ENCODE data around the gene PTPRJ.

PTPRJ gene

GRCh38 chr11:48098024-48098423 lies 117.7 kb downstream of the PTPRJ start:
- no peak overlapping the region for H3K4me3 ChIP-seq (ENCODE audit: low read length)
- no peak for TF ChIP-seq ZNF274 (IDR thresholded peaks at IDR 0.05; ENCODE audit: low read depth, low read length)

DNA sequence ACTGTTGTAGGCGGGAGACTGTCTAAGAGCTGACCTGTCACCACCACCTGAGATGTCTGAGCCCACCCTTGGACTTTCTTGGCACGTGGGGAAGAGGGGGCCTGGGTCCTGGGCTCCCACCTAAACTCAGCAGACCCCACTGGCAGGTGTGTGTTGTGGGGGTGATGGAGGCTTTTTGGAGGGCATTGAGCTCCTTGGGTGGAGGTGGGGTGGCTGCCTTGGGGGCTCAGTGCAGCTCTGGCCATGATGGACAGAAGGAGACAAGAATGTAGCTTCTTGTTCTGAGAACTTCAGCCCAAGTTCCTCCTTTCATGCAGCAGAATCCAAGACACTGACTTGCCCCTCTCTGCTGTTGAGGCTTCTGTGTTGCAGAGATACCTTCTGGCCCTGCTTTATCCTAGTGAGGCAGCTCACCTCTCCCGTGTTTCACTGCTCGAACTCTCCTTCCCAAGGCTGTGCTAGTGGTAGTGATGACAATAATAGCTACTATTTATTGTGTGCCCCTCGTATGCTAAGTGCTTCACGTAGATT lies 119.6 kb downstream of the PTPRJ start:
- no peak for TF ChIP-seq ZNF274 (IDR thresholded peaks at IDR 0.05; ENCODE audit: low read depth, low read length)
- H3K4me3 ChIP-seq (ENCODE audit: low read length): no peak overlapping the region

GRCh38 chr11:48101044-48101733 lies 120.8 kb downstream of the PTPRJ start:
- TF ChIP-seq ZNF274 (IDR thresholded peaks at IDR 0.05; ENCODE audit: low read depth, low read length): no peak
- H3K4me3 ChIP-seq (ENCODE audit: low read length): no peak overlapping the region

DNA sequence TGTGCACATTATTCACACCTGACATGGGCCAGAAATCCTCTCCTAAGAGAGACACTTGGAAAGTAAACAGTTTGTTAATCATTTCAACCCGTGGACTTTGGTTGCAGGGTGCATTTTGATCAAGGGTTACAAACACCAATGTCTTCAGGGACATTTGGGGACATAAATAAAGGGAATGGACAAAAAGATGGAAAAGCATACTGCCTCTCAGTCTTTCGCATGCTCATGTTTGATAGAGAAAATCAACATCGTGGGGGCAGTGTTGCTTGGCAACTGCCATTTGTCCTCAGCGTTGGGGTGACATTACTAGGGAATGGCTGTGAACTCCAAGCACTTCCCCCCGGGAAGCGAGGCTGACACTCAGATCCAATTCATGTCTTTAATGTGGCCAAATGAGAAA lies 121.6 kb downstream of the PTPRJ start:
- H3K4me3 ChIP-seq (ENCODE audit: low read length): no peak overlapping the region
- TF ChIP-seq ZNF274 (IDR thresholded peaks at IDR 0.05; ENCODE audit: low read depth, low read length): no peak

DNA sequence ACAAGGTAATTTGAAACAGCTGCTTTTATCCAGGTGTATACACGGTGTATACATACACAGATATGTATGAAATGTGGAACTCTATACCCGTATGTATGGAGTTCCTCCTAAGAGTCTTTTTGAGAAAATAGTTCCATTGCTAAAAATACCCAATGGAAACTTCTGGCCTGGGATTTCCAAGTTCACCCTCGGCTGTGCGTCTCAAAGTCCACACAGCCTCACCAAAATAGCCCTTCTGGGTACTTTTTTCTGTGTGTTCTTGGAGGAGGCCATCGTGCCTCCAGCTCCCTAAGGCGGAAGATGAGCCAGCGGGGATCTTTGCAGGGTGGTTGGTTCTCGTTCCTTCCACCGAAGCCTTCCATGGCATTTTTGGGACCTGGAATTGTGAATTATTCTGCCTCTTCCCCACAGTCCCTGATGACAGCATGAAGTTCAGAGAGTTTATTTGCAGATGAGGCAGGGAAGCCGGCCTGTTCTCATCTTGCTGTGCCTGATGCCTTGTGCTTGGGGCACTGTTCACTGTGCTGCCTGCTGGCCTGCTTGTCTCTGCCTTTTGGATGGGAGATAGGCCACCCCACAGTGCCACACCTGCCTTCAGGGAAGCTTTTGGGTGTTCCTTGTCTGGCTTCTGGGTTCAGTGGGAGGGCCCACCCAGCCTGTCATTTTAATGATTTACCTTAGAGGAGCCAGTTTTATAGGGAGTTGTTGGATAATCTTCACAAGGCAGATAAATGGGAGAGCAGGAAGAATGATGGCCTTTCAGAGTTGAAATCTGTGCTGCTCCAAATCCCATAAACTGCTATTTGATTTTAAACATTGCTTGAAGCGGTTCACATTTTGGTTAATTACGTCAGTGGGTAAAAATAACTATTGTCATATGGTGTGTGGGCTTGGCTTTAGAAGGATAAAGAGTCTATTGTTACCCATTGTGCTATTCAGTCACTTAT lies 123.5 kb downstream of the PTPRJ start:
- no peak for TF ChIP-seq ZNF274 (IDR thresholded peaks at IDR 0.05; ENCODE audit: low read depth, low read length)
- H3K4me3 ChIP-seq (ENCODE audit: low read length): no peak overlapping the region

DNA sequence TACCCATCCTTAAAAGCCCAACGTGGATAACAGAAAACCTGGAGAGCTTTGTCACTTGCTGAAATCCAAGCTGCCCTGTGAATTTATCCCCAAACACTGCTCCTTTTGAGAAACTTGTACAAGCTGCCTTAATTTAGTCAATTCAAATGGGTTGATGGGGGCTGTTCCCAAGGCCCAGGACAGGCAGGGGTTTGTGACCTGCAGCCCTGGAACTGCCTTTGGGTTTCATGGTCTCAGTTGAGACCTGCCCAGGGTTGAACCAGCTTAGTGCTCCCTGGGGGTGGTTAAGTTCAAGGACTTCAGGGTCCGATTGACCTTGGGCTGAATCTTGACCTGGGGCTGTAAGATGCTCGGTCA lies 124.2 kb downstream of the PTPRJ start:
- TF ChIP-seq ZNF274 (IDR thresholded peaks at IDR 0.05; ENCODE audit: low read depth, low read length): no peak
- H3K4me3 ChIP-seq (ENCODE audit: low read length): no peak overlapping the region

- TF ChIP-seq ZNF274 (IDR thresholded peaks at IDR 0.05; ENCODE audit: low read depth, low read length): no peak
- no peak overlapping the region for H3K4me3 ChIP-seq (ENCODE audit: low read length)
Observed at GRCh38 chr11:48105096-48105990, 125.0 kb downstream of the PTPRJ start.

DNA sequence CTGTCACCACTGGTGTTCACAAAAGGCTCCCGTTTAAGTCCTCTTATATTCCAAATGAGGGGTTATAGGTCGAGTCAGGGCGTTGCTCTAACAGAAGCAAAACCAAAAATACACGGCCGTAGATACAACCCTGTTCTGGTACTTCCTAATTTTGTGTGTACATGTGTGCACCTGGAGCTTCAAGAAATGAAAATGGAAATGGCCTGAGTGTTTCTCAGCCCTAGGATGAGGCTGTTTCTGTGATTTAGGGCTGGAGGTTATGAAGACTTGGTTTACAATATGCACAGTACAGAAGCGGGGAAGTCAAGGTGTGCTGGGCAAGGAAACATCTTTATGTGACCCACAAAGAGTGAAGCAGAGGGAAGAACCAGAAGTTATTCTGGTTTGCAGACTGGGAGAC lies 125.8 kb downstream of the PTPRJ start:
- no peak for TF ChIP-seq ZNF274 (IDR thresholded peaks at IDR 0.05; ENCODE audit: low read depth, low read length)
- H3K4me3 ChIP-seq (ENCODE audit: low read length): no peak overlapping the region

GRCh38 chr11:48107188-48107704 lies 126.9 kb downstream of the PTPRJ start:
- H3K4me3 ChIP-seq (ENCODE audit: low read length): no peak overlapping the region
- TF ChIP-seq ZNF274 (IDR thresholded peaks at IDR 0.05; ENCODE audit: low read depth, low read length): no peak

DNA sequence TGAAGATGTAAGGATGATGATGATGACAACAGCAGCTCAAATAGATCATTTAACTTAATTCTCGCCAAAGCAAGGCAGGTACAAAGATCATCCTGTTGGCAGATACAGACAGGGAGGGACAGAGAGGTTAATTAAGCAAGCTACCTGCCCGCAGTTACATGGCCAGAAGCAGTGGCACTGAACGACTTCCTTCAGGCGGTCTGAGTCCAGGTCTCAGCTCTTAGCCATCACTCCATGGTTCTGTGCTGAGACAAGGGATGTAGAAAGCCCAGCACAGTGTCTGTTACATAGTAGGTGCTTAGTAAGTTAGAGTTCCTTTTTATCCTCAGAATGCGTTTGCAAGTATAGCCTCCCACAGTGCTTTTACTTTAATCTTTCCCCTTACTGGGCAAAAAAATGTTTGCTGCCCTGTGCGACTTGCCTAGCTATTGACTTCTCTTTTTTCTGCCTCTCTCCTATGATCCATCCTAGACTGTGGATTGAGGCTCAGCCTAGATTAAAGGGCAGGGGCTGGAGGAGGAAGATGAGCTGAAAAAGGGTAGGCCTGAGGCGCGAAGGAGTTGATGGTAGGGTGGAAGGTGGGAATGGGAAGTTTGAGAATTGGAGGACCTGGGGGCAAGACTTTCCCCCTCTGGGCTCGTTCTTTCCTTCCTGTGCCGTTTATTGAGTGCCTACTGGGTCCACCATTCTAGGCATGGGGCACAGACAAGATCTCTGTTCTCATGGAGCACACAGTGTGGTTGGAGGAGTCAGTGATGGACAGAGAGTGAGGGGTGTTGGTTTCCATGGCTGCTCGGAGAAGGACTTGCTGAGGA lies 128.1 kb downstream of the PTPRJ start:
- H3K4me3 ChIP-seq (ENCODE audit: low read length): no peak overlapping the region
- TF ChIP-seq ZNF274 (IDR thresholded peaks at IDR 0.05; ENCODE audit: low read depth, low read length): no peak

DNA sequence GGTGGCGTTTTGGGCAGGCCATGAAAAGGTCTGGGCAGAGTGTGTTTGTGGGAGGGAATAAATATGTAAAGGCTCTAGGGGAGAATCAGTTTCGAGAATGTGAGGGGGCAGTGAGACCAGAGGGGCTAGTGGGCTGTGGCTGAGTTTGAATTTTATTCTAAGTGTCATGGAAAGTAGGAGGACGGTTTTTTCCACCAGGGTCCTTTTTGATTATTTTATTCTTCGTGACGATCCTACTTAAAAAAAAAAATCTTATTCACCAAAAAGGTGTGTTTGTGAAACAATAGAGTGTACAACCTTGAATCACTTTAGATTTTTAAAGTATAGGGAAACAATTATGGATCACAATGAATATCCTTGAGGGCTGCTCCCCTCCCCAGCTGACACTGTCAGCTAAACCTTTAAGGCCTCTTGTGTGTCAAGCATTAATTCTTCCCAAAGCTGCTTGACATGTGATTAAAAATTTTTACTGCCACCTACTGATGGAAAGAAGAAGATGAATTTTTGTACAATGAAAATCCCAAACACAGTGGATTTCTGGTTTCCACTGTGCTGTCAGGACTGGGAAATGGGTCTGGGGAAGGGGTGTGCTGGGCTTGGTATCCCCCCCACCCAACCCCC lies 128.8 kb downstream of the PTPRJ start:
- TF ChIP-seq ZNF274 (IDR thresholded peaks at IDR 0.05; ENCODE audit: low read depth, low read length): no peak
- H3K4me3 ChIP-seq (ENCODE audit: low read length): no peak overlapping the region; the same call in 1 of the 2 replicates

GRCh38 chr11:48110509-48110766 lies 130.1 kb downstream of the PTPRJ start:
- peak overlapping the region; percentile 36; the same call in 1 of the 2 replicates for H3K4me3 ChIP-seq (ENCODE audit: low read length)
- no peak for TF ChIP-seq ZNF274 (IDR thresholded peaks at IDR 0.05; ENCODE audit: low read depth, low read length)

DNA sequence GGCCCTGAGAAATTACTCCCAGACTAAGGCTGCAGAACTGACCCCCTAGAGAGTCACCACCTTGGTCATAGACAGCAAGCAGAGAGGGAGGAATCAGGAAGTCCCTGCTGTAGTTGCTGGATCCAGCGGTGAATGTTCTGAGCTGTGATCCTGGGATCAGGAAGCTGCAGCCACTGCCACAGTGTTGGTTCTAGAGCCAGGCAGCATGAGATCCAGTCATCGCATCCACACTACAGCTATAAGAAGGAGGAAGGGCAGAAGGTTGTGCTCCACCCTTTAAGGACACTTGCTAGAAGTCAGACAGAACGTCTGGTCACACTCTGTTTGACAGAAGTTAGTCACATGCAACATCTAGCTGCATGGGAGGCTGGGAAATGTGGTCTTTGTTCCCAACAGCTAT lies 131.5 kb downstream of the PTPRJ start:
- no peak for TF ChIP-seq ZNF274 (IDR thresholded peaks at IDR 0.05; ENCODE audit: low read depth, low read length)
- no peak overlapping the region for H3K4me3 ChIP-seq (ENCODE audit: low read length)
